ENCODE results near the gene RGS1. TPM values are rescaled to one million over a fixed set of nuclear protein-coding genes. Genes with fewer than 3 reads are reported as not detected.

The RGS1 gene
- total and polyA plus RNA-seq, 2 experiments from 2014 or later = not detected

DNA sequence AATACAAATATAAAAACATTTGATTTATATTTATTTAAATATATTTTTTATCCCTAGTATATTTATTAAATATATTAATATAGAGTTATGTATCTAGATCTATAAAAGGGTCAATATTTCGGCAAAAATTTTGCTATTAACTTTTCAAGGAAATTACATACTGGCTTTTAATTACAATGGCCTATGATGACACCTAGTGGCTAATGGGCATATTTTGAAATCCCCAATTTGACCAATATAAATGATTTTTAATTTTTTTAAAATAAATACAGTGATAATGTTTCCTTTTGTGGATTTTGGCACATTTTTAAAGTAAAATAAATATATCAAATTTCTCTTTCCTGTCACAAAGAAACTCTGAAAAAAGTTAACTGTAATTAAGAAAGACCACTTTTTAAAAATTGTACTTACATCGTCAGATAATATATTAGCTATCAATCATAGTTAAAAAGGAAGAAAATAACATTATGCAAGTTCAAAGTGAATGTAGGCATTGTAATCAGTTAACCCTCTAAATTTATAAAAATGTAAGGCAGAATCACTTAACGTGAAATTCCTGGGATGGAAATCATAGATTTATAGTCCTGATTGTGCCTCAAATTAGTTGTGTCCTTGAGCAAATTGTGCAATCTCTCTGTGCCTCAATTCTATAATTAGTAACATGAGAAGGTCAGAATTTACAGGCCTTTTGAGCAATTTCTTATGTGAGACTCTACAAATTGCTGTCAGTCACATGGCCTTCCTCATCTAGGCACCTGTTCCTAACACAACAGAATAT lies 34.7 kb downstream of the RGS1 start (continued):
- no peak for TF ChIP-seq STAT1 (IDR thresholded peaks at IDR 0.05; ENCODE audit: unreplicated experiment)
- TF ChIP-seq, protein P1, sequence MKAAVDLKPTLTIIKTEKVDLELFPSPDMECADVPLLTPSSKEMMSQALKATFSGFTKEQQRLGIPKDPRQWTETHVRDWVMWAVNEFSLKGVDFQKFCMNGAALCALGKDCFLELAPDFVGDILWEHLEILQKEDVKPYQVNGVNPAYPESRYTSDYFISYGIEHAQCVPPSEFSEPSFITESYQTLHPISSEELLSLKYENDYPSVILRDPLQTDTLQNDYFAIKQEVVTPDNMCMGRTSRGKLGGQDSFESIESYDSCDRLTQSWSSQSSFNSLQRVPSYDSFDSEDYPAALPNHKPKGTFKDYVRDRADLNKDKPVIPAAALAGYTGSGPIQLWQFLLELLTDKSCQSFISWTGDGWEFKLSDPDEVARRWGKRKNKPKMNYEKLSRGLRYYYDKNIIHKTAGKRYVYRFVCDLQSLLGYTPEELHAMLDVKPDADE (IDR thresholded peaks at IDR 0.05) = no peak
- TF ChIP-seq, protein P2, sequence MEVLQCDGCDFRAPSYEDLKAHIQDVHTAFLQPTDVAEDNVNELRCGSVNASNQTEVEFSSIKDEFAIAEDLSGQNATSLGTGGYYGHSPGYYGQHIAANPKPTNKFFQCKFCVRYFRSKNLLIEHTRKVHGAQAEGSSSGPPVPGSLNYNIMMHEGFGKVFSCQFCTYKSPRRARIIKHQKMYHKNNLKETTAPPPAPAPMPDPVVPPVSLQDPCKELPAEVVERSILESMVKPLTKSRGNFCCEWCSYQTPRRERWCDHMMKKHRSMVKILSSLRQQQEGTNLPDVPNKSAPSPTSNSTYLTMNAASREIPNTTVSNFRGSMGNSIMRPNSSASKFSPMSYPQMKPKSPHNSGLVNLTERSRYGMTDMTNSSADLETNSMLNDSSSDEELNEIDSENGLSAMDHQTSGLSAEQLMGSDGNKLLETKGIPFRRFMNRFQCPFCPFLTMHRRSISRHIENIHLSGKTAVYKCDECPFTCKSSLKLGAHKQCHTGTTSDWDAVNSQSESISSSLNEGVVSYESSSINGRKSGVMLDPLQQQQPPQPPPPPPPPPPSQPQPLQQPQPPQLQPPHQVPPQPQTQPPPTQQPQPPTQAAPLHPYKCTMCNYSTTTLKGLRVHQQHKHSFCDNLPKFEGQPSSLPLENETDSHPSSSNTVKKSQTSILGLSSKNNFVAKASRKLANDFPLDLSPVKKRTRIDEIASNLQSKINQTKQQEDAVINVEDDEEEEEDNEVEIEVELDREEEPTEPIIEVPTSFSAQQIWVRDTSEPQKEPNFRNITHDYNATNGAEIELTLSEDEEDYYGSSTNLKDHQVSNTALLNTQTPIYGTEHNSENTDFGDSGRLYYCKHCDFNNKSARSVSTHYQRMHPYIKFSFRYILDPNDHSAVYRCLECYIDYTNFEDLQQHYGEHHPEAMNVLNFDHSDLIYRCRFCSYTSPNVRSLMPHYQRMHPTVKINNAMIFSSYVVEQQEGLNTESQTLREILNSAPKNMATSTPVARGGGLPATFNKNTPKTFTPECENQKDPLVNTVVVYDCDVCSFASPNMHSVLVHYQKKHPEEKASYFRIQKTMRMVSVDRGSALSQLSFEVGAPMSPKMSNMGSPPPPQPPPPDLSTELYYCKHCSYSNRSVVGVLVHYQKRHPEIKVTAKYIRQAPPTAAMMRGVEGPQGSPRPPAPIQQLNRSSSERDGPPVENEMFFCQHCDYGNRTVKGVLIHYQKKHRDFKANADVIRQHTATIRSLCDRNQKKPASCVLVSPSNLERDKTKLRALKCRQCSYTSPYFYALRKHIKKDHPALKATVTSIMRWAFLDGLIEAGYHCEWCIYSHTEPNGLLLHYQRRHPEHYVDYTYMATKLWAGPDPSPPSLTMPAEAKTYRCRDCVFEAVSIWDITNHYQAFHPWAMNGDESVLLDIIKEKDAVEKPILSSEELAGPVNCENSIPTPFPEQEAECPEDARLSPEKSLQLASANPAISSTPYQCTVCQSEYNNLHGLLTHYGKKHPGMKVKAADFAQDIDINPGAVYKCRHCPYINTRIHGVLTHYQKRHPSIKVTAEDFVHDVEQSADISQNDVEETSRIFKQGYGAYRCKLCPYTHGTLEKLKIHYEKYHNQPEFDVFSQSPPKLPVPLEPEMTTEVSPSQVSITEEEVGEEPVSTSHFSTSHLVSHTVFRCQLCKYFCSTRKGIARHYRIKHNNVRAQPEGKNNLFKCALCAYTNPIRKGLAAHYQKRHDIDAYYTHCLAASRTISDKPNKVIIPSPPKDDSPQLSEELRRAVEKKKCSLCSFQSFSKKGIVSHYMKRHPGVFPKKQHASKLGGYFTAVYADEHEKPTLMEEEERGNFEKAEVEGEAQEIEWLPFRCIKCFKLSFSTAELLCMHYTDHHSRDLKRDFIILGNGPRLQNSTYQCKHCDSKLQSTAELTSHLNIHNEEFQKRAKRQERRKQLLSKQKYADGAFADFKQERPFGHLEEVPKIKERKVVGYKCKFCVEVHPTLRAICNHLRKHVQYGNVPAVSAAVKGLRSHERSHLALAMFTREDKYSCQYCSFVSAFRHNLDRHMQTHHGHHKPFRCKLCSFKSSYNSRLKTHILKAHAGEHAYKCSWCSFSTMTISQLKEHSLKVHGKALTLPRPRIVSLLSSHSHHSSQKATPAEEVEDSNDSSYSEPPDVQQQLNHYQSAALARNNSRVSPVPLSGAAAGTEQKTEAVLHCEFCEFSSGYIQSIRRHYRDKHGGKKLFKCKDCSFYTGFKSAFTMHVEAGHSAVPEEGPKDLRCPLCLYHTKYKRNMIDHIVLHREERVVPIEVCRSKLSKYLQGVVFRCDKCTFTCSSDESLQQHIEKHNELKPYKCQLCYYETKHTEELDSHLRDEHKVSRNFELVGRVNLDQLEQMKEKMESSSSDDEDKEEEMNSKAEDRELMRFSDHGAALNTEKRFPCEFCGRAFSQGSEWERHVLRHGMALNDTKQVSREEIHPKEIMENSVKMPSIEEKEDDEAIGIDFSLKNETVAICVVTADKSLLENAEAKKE (CRISPR knock-in tag; IDR thresholded peaks at IDR 0.05) = no peak
- TF ChIP-seq EZH2phosphoT487 (IDR thresholded peaks at IDR 0.05; ENCODE audit: unreplicated experiment) = no peak

DNA sequence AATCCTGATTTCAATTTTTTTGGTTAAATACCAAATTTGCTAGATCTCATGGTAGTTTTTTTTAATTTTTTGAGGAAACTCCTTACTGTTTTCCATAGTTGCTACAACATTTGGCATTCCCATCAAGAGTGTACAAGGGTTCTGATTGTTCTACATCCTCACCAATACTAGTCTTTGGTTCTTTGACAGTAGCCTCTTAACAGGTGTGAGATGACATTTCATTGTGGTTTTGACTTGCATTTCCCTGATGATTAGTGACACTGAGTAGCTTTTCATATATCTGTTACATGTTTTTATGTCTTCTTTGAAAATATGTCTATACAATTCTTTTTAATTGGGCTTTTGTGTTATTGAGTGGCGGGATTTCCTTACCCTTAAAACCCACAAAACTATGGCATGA lies 39.5 kb downstream of the RGS1 start:
- Mint-ChIP-seq H3K4me1 (no peaks in the 10 kb centered on the region), H3K4me3 (no peak overlapping the region), H3K27me3 (ENCODE audit: insufficient read depth, low read depth, poor library complexity) (no peaks in the 10 kb centered on the region), H3K9me3 (no peaks in the 10 kb centered on the region), H3K27ac (no peak overlapping the region), H3K36me3 (ENCODE audit: low read depth) (no peaks in the 10 kb centered on the region)
- Histone ChIP-seq H3K27me3 (ENCODE audit: insufficient read depth) (no peaks in the 10 kb centered on the region), H3K79me2 (replicated peaks; ENCODE audit: insufficient read depth) (no peaks in the 10 kb centered on the region), H3K4me3 (no peak overlapping the region), H4K20me1 (replicated peaks; ENCODE audit: insufficient read depth) (no peaks in the 10 kb centered on the region), H3K27ac (ENCODE audit: low read depth) (no peak overlapping the region), H3K4me1 (ENCODE audit: insufficient read depth) (no peaks in the 10 kb centered on the region), H2AFZ (no peak overlapping the region), H3K9me2 (ENCODE audit: insufficient read depth) (no peaks in the 10 kb centered on the region), H3K4me2 (no peak overlapping the region), H3K36me3 (ENCODE audit: insufficient read depth) (no peaks in the 10 kb centered on the region), H3F3A (replicated peaks; ENCODE audit: low read depth) (no peaks in the 10 kb centered on the region)
- DNase-seq (ENCODE audit: low spot score) (no peak), ATAC-seq (no peak)
- TF ChIP-seq STAT1 (IDR thresholded peaks at IDR 0.05; ENCODE audit: unreplicated experiment) (no peak), EZH2phosphoT487 (IDR thresholded peaks at IDR 0.05; ENCODE audit: unreplicated experiment) (no peak), NANOG (IDR thresholded peaks at IDR 0.05; ENCODE audit: borderline replicate concordance) (no peak)
- TF ChIP-seq, protein P3, sequence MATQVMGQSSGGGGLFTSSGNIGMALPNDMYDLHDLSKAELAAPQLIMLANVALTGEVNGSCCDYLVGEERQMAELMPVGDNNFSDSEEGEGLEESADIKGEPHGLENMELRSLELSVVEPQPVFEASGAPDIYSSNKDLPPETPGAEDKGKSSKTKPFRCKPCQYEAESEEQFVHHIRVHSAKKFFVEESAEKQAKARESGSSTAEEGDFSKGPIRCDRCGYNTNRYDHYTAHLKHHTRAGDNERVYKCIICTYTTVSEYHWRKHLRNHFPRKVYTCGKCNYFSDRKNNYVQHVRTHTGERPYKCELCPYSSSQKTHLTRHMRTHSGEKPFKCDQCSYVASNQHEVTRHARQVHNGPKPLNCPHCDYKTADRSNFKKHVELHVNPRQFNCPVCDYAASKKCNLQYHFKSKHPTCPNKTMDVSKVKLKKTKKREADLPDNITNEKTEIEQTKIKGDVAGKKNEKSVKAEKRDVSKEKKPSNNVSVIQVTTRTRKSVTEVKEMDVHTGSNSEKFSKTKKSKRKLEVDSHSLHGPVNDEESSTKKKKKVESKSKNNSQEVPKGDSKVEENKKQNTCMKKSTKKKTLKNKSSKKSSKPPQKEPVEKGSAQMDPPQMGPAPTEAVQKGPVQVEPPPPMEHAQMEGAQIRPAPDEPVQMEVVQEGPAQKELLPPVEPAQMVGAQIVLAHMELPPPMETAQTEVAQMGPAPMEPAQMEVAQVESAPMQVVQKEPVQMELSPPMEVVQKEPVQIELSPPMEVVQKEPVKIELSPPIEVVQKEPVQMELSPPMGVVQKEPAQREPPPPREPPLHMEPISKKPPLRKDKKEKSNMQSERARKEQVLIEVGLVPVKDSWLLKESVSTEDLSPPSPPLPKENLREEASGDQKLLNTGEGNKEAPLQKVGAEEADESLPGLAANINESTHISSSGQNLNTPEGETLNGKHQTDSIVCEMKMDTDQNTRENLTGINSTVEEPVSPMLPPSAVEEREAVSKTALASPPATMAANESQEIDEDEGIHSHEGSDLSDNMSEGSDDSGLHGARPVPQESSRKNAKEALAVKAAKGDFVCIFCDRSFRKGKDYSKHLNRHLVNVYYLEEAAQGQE (IDR thresholded peaks at IDR 0.05; ENCODE audit: unreplicated experiment) = no peak
